ENCODE measurements around the gene CMBL.
"Not testable (repeated sequence)": the region's sequence is repeated elsewhere in the genome, so short reads cannot be mapped to it uniquely, and the experiment has no call there.

The CMBL gene

DNA sequence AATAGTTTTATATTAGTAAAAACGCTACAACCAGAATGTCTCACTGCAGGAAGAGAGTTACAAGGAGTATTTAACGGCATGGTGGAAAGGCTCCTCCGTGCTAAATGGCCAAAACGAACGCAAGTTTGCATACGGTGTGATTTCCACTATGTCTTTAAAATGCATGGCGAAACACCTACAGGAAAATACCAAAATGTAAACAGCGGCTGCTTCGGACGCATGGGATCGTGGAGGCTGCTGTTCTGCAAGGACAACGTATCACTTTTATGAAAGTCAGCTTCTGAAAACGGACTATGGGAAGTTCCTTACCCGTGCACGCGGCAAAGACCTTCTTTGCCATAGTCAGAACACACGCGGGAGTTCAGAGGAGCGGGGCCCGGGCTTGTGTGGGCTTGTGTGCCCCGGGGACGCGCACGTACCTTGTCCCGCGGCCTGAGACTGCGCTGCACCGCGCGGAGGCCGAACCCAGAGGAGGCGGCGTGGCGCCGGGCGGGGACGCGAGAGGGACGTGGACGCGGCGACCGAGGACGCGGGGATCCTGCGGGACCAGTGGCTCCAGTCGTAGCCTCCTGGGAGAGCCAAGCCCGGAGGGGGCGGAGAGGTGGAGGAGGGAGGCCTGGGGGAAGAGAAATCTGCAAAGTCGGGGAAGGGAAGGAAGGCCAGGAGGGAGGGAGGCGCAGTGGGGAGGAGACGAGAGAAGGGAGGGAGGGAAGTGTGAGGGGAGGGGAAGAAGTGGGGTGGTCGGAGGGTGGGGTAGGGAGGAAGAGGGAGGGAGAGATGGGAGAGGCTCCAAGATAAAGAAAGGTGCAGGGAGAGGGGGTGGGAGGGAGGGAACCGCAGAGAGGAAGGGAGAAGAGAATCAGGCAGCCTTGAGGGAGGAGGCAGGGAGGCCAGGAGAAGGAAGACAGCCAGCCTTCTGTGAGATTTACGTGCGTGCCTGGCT, at the start of gene CMBL:
TSS of gene CMBL (minus strand) at position 697 of the 943 bp plus-strand sequence. CDS start 17,140 bp downstream, outside the sequence.
- DNase-seq, result peak; percentile 10

DNA sequence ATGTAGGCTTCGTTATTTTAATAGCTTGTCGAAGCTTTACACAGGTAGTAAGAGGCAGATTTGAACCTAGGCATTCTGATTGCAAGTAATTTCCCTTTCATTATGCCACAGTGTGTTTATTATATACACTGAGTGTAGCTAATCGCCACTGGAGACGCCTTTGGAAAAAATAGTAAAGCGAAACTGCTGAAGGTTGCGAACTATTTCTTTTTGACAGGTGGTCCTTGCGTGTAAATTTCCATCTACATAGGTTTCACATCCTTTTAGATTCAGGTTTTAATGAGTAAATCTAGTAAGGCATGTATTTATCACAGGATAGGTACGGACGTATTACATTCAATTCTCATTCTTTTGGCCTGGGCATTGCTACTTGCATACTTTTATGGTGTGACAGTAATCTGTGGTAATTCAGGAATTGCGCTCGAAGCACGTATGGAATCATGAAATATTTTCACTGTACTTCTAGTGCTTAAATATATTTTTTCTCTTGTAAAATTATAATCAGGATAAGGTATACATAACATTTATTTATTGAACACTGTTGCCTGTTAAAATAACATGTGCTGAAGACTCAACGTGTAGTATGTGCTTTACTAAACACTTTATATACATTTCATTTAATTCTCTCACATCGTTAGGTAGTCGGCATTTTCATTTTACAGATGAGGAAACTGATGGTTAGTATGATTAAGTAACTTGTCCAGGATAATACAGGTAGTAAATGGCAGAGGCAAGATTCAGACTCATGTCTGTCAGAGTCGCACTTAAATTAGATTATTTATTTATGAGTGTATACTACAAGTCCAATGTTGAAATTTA, 47.6 kb upstream of the CMBL start:
- no peak for DNase-seq

- DNase-seq, result peak; percentile 45
Measured at GRCh38 chr5:10354048-10354872, 46.6 kb upstream of the CMBL start.

GRCh38 chr5:10353241-10354047, 45.7 kb upstream of the CMBL start, which contains the start of gene MARCHF6:
Gene MARCHF6 (plus strand): TSS chr5:10353695. CDS start chr5:10353899, 204 bp downstream.
- peak; percentile 97 for DNase-seq

DNA sequence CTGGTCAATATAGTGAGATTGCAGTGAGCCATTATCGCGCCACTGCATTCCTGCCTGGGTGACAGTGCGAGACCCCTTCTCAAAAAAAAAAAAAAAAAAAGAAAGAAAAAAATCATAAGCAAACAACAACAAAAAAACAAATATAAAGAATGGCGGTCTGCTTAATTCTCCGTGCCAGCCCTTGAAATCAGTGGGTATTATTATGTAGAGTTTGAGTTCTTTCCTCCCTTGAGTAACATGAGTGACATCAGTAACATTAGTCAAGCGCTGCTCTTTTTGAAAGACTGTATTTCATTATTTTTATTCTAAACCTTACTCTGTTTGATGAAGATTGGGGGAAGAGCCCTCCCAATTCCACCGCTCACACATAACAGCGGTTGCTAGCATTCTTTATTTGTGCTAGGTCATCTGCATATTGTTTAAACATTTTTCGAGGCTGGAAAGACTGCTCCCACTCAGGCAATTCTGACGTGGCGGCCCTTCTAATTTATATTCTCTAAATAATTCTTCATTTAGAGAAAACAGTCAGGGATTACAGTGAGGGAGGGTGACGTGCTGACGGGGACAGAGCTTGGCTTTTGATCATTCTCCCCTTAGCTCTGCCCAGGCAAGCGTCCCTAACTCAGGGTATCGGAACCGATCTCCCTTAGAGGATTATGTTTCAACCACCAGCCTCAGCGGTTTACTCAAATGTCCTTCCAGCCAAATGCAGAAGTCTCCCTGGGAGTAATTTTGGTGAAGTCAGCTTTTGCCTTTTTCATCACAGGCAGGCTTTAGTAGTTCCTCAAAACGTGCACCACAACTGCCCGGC, 44.9 kb upstream of the CMBL start:
- peak; percentile 28 for DNase-seq

GRCh38 chr5:10351919-10352318, 44.2 kb upstream of the CMBL start:
- DNase-seq, result no peak

DNA sequence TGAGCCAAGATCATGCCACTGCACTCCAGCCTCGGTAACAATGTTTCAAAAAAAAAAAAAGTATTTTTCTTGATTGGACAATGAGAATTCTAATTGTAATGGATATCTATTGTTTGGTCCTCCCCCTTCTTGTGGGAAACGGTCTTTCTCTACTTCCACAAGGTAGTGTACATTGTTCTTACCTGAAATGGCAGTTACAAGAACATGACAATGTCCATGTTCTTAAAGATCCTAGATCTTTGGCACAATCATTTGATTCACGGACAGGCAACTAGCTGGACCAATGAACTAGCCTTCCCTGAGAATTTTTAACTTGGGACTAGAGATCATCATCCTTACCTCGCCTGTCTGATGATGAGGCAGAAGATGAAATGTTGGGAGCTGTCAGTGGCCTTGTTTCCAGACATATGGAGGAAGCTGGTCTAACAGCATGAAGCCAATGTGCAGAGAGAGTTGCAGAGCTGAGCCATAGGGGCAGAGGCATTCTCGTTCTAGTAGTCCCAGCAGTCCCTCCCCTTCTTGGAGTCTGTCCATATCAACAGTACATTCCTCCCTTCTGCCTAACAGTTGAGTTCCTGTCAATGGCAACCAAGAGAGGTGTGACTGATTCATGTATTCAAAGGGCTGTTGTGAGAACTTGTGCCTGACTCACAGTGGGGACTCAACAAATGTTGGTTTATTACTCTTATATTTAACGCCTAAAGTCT, 43.6 kb upstream of the CMBL start:
- no peak for DNase-seq

GRCh38 chr5:10348258-10348657, 40.6 kb upstream of the CMBL start:
- no peak for DNase-seq

DNA sequence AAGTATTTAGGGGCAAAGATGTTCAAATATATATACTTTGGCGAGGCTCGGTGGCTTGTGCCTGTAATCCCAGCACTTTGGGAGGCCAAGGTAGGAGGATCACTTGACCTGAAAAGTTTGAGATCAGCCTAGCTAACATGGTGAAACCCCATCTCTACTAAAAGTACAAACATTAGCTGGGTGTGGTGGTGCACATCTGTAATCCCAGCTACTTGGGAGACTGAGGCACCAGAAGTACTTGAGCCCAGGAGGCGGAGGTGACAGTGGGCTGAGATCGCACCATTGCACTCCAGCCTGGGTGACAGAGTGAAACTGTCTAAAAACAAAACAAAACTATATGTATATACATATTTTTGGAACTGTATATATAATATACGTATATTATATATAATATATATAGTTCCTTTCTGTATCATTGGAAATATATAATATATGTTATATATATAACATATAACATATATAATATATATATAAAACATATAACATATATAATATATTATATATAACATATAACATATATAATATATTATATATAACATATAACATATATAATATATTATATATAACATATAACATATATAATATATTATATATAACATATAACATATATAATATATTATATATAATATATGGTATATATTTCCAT, 36.9 kb upstream of the CMBL start:
- DNase-seq, result not testable (repeated sequence)

DNA sequence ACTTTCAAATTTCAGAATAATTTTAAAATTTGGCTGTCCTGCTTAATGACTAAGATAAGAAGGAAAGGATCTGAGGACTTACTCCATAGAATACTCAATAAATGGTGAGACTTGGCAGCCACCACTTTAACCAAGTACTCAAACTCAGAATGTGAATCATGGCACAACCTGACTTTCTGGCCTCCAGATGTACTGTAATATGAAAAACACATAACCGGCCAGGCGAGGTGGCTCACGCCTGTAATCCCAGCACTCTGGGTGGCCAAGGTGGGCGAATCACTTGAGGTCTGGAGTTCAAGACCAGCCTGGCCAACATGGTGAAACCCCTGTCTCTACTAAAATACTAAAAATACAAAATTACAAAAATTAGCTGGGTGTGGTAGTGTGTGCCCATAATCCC, 35.8 kb upstream of the CMBL start:
- DNase-seq, result no peak

DNA sequence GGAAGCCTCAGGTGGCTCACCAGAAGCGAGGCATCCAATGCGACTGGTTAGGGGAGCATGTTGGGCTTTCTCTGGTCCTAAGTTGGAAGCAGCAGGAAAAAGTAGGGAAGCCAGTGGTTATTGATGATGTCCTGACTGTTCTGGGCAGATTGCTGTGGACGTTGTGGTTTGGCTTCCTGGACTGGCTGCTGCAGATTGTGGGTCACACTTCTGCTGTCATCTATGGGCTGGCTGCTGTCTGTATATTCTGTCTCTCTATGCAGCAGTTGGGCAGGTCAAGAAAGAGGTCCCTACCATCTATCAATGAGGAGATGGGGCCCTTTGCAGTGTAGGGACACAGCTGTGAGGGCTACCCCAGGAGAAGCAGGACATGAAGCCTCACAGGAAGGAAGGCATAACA, 32.3 kb upstream of the CMBL start:
- no peak for DNase-seq

GRCh38 chr5:10339058-10339811, 31.5 kb upstream of the CMBL start:
- no peak for DNase-seq

GRCh38 chr5:10338686-10339057, 31.0 kb upstream of the CMBL start:
- no peak for DNase-seq

- no peak for DNase-seq
Measured at GRCh38 chr5:10337986-10338385, 30.3 kb upstream of the CMBL start.

DNA sequence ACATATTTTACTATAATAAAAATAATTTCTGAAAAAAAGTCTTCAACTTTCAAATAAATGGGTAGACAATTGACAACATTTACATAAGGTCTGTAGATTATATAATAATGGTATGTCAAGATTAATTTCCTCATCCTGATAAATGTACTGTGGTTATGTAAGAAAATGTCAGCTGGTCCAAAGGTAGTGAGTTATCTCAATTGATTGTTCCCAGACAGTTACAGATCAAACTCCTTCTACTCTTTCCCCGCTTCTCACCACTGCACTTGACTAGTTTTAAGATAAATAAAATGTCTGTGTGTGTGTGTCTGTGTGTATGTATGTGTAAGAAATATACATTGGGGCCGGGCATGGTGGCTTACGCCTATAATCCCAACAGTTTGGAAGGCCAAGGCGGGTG, 29.4 kb upstream of the CMBL start:
- no peak for DNase-seq

GRCh38 chr5:10335711-10336470, 28.2 kb upstream of the CMBL start:
- no peak for DNase-seq

- no peak for DNase-seq
Measured at GRCh38 chr5:10334831-10335230, 27.1 kb upstream of the CMBL start.
